ENCODE data around the gene ZNF292. TPM values are rescaled to one million over a fixed set of nuclear protein-coding genes. Genes with fewer than 3 reads are reported as not detected.
A peak's percentile ranks its signal among the peaks of the same experiment; 100 is the strongest.

Gene ZNF292
- polyA plus RNA-seq, 1 of the 3 experiments (the other 2 are of a cell fraction) = 3.2 TPM

DNA sequence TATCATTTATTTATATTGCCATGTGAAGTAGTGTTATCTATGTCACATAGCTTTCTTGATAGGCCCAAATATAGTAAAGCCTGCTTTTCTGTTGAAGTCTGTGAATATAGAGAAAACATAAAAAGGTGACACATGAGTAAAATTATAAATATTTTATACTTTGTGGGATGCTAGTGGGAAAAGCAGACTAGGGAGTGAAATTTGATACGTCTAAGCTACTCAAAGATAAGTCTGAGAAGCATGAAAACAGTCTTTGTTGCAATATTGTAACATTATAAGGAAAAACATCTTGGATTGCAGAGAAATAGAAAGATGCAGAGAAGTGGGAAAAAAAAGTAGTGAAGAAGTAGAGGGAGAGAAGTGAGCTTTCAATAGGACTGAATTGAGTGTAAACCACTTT, 75.4 kb downstream of the ZNF292 start:
- Histone ChIP-seq H4K20me1 (ENCODE audit: insufficient read depth) (peaks cover 4% of the 10 kb centered on the region; the same call in 1 of the 2 replicates), H3F3A (replicated peaks; ENCODE audit: insufficient read depth) (peaks cover 19% of the 10 kb centered on the region), H3K36me3 (replicated peaks in 1 of 2; ENCODE audit: control insufficient read depth in 1 of 2, insufficient read depth in 2 of 2, low read length in 1 of 2) (peaks cover 56 to 58% of the 10 kb centered on the region in 2 experiments), H3K4me1 (ENCODE audit: control insufficient read depth in 1 of 2, insufficient read depth in 2 of 2, low read depth in 1 of 2, low read length in 1 of 2) (no peaks in the 10 kb centered on the region; a peak in 1 of 4 replicates), H3K4me3 (ENCODE audit: low read depth in 2 of 2, low read length in 1 of 2) (no peak overlapping the region), H3K79me2 (ENCODE audit: insufficient read depth) (peaks cover 57% of the 10 kb centered on the region), H3K9me2 (no peaks in the 10 kb centered on the region), H2AFZ (ENCODE audit: low read depth) (no peak overlapping the region), H3K4me2 (no peak overlapping the region), H3K27me3 (ENCODE audit: insufficient read depth) (no peaks in the 10 kb centered on the region), H3K9me3 (no peaks in the 10 kb centered on the region), H3K27ac (ENCODE audit: low read depth in 2 of 2, low read length in 1 of 2) (no peak overlapping the region; a peak in 1 of 4 replicates), H3K9ac (no peak overlapping the region)
- CTCF ChIA-PET = interaction anchor here (1.0 kb wide), 1 partner anchor 16 kb away, joined by 3 read pairs; no protein-coding TSS in a partner anchor
- 89% methylated on average over 1 of the region's 1 CpG for WGBS (ENCODE audit: low lambda C conversion rate)
- POLR2A ChIA-PET = no interaction called here
- DNase-seq = no peak
- TF ChIP-seq, protein P1, sequence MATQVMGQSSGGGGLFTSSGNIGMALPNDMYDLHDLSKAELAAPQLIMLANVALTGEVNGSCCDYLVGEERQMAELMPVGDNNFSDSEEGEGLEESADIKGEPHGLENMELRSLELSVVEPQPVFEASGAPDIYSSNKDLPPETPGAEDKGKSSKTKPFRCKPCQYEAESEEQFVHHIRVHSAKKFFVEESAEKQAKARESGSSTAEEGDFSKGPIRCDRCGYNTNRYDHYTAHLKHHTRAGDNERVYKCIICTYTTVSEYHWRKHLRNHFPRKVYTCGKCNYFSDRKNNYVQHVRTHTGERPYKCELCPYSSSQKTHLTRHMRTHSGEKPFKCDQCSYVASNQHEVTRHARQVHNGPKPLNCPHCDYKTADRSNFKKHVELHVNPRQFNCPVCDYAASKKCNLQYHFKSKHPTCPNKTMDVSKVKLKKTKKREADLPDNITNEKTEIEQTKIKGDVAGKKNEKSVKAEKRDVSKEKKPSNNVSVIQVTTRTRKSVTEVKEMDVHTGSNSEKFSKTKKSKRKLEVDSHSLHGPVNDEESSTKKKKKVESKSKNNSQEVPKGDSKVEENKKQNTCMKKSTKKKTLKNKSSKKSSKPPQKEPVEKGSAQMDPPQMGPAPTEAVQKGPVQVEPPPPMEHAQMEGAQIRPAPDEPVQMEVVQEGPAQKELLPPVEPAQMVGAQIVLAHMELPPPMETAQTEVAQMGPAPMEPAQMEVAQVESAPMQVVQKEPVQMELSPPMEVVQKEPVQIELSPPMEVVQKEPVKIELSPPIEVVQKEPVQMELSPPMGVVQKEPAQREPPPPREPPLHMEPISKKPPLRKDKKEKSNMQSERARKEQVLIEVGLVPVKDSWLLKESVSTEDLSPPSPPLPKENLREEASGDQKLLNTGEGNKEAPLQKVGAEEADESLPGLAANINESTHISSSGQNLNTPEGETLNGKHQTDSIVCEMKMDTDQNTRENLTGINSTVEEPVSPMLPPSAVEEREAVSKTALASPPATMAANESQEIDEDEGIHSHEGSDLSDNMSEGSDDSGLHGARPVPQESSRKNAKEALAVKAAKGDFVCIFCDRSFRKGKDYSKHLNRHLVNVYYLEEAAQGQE (IDR thresholded peaks at IDR 0.05; ENCODE audit: low read depth, low read length) = no peak
- TF ChIP-seq TEAD4 (IDR thresholded peaks at IDR 0.05; ENCODE audit: borderline replicate concordance, insufficient read depth) (no peak), MXI1 (IDR thresholded peaks at IDR 0.05; ENCODE audit: low read depth, low read length) (no peak), FOSL2 (IDR thresholded peaks at IDR 0.05; ENCODE audit: borderline replicate concordance, low read depth) (no peak), ELF1 (IDR thresholded peaks at IDR 0.05) (no peak), MEF2A (IDR thresholded peaks at IDR 0.05; ENCODE audit: borderline replicate concordance, low read depth) (no peak), MAX (IDR thresholded peaks at IDR 0.05; ENCODE audit: low read depth) (no peak), GATA2 (CRISPR knock-in tag; IDR thresholded peaks at IDR 0.05) (no peak), JUND (IDR thresholded peaks at IDR 0.05) (no peak), RCOR1 (IDR thresholded peaks at IDR 0.05; ENCODE audit: low read length) (no peak), NRF1 (IDR thresholded peaks at IDR 0.05; ENCODE audit: low read depth, low read length) (no peak), EP300 (IDR thresholded peaks at IDR 0.05; ENCODE audit: borderline replicate concordance in 1 of 2, low read depth in 1 of 2, low read length in 1 of 2) (no peak), RFX5 (IDR thresholded peaks at IDR 0.05; ENCODE audit: low read length) (no peak)

DNA sequence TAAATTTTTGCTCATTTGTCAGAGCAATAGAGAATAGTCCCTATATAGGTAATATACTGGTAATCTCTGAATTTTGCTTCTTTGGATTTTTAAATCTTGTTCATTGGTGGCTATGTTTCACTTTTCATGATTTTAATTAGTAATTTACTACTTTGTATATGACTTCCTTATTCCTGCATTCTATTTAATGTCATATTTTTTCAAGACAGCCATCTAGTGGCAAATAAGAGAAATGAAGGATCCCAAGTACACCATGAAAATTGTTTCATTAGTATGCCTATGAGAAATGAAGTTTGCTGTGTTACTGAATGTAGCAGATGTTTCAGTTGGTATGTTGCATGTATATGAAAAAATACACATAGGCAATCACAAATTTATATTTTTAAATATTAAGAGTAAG, 82.4 kb downstream of the ZNF292 start:
- peaks cover 25% of the 10 kb centered on the region for H3F3A ChIP-seq (replicated peaks; ENCODE audit: insufficient read depth)
- no peak overlapping the region for H2AFZ ChIP-seq (ENCODE audit: low read depth)
- H3K27me3 ChIP-seq (ENCODE audit: insufficient read depth) = no peaks in the 10 kb centered on the region
- no peak overlapping the region for H3K27ac ChIP-seq (ENCODE audit: low read depth in 2 of 2, low read length in 1 of 2)
- H3K4me3 ChIP-seq (ENCODE audit: low read depth in 2 of 2, low read length in 1 of 2) = no peak overlapping the region
- CTCF ChIA-PET = interaction anchor here (0.8 to 1.6 kb wide), 4 partner anchors 9 to 99 kb away, joined by 3 to 6 read pairs (median 4); no protein-coding TSS in a partner anchor
- peaks cover 28 to 47% of the 10 kb centered on the region in 2 experiments for H3K36me3 ChIP-seq (replicated peaks in 1 of 2; ENCODE audit: control insufficient read depth in 1 of 2, insufficient read depth in 2 of 2, low read length in 1 of 2)
- no peaks in the 10 kb centered on the region for H3K9me2 ChIP-seq
- H3K9ac ChIP-seq = no peak overlapping the region
- no peak overlapping the region for H3K4me2 ChIP-seq
- DNase-seq = peak; percentile 51
- POLR2A ChIA-PET = no interaction called here
- H3K9me3 ChIP-seq = no peaks in the 10 kb centered on the region
- peaks cover 4% of the 10 kb centered on the region; the same call in 1 of the 2 replicates for H4K20me1 ChIP-seq (ENCODE audit: insufficient read depth)
- no peaks in the 10 kb centered on the region for H3K4me1 ChIP-seq (ENCODE audit: control insufficient read depth in 1 of 2, insufficient read depth in 2 of 2, low read depth in 1 of 2, low read length in 1 of 2)
- peaks cover 30% of the 10 kb centered on the region for H3K79me2 ChIP-seq (ENCODE audit: insufficient read depth)
- no peak for TF ChIP-seq GATA2 (CRISPR knock-in tag; IDR thresholded peaks at IDR 0.05)
- TF ChIP-seq SMC3 (IDR thresholded peaks at IDR 0.05; ENCODE audit: low read depth, low read length) = peak; percentile 26; the same call in 1 of the 2 replicates
- no peak for TF ChIP-seq TEAD4 (IDR thresholded peaks at IDR 0.05; ENCODE audit: borderline replicate concordance, insufficient read depth)
- peak; percentile 21; the same call in 1 of the 2 replicates for TF ChIP-seq ELF1 (IDR thresholded peaks at IDR 0.05)
- no peak for TF ChIP-seq MAX (IDR thresholded peaks at IDR 0.05; ENCODE audit: low read depth)
- TF ChIP-seq ZBTB33 (IDR thresholded peaks at IDR 0.05; ENCODE audit: borderline replicate concordance, low read depth) = no peak
- TF ChIP-seq, protein P1 (IDR thresholded peaks at IDR 0.05; ENCODE audit: low read depth, low read length) = no peak
- TF ChIP-seq RAD21 (IDR thresholded peaks at IDR 0.05; ENCODE audit: low read length) = peak; percentile 50

Data from SK-N-SH (cell line).